Type B pancreatic cell (in vitro differentiated cells): ENCODE measurements around the gene LIMK2. TPM values are rescaled to one million over a fixed set of nuclear protein-coding genes. Genes with fewer than 3 reads are reported as not detected.

Experiments
- DNase-seq: peaks from one replicate; pipeline ENCODE4 v3.0.0; 2021; ENCODE audit warnings: mixed read lengths; ENCODE audit not compliant: unreplicated experiment; ENCODE audit errors: extremely low spot score
- H3K27ac Mint-ChIP-seq: 2 replicates; pipeline ENCODE4 v1.8.0; 2021; ENCODE audit warnings: mild to moderate bottlenecking, mixed read lengths
- H3K27me3 Mint-ChIP-seq: 2 replicates; pipeline ENCODE4 v1.8.0; 2021; ENCODE audit warnings: mixed read lengths
- H3K36me3 Mint-ChIP-seq: 2 replicates; pipeline ENCODE4 v1.8.0; 2021; ENCODE audit warnings: mixed read lengths
- H3K4me1 Mint-ChIP-seq: one replicate; pipeline ENCODE4 v1.8.0; 2021; ENCODE audit warnings: mixed read lengths; ENCODE audit not compliant: unreplicated experiment
- H3K4me3 Mint-ChIP-seq: 2 replicates; pipeline ENCODE4 v1.8.0; 2021; ENCODE audit warnings: mild to moderate bottlenecking, mixed read lengths
- H3K9me3 Mint-ChIP-seq: 2 replicates; pipeline ENCODE4 v1.8.0; 2021; ENCODE audit warnings: mixed read lengths
- total RNA-seq: library from RNA; stranded (reverse); gene quantifications from 2 replicates; pipeline ENCODE4 v1.2.1, GENCODE V29; 2021; ENCODE audit warnings: low replicate concordance
- TF ChIP-seq, protein P1 (sequence below): fragments of 200-600 bp; sonication (generic); conservative IDR thresholded peaks from 2 replicates; pipeline ENCODE4 v1.5.0; 2021; ENCODE audit warnings: antibody characterized with exemption, mild to moderate bottlenecking

Gene LIMK2
- total RNA-seq, 1 donor from 2014 or later, result 46.6 TPM

DNA sequence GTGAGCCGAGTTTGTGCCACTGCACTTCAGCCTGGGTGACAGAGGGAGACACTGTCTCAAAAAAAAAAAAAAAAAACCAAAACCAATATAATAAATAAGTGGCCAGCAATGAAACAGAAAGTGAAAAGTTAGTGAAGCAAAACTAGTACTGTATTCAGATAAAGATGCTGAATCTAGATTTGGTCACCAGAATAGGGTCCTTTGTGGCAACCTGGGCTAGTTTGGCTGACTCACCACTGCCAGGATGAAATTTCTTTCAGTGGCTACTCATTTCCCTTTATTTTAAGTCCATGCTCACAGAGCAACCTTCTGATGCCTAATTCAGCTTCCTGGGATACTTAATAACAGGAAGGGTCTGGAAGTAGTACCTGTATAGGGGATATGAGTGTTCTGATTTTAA, 26.0 kb downstream of the LIMK2 start:
- H3K4me1 Mint-ChIP-seq, result peaks cover 6% of the 10 kb centered on the region
- H3K27ac Mint-ChIP-seq, result no peak overlapping the region
- H3K4me3 Mint-ChIP-seq, result no peak overlapping the region
- no peak for DNase-seq
- no peaks in the 10 kb centered on the region for H3K27me3 Mint-ChIP-seq
- TF ChIP-seq, protein P1, sequence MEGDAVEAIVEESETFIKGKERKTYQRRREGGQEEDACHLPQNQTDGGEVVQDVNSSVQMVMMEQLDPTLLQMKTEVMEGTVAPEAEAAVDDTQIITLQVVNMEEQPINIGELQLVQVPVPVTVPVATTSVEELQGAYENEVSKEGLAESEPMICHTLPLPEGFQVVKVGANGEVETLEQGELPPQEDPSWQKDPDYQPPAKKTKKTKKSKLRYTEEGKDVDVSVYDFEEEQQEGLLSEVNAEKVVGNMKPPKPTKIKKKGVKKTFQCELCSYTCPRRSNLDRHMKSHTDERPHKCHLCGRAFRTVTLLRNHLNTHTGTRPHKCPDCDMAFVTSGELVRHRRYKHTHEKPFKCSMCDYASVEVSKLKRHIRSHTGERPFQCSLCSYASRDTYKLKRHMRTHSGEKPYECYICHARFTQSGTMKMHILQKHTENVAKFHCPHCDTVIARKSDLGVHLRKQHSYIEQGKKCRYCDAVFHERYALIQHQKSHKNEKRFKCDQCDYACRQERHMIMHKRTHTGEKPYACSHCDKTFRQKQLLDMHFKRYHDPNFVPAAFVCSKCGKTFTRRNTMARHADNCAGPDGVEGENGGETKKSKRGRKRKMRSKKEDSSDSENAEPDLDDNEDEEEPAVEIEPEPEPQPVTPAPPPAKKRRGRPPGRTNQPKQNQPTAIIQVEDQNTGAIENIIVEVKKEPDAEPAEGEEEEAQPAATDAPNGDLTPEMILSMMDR, result no peak
- H3K36me3 Mint-ChIP-seq, result peaks cover 4% of the 10 kb centered on the region
- no peaks in the 10 kb centered on the region for H3K9me3 Mint-ChIP-seq

DNA sequence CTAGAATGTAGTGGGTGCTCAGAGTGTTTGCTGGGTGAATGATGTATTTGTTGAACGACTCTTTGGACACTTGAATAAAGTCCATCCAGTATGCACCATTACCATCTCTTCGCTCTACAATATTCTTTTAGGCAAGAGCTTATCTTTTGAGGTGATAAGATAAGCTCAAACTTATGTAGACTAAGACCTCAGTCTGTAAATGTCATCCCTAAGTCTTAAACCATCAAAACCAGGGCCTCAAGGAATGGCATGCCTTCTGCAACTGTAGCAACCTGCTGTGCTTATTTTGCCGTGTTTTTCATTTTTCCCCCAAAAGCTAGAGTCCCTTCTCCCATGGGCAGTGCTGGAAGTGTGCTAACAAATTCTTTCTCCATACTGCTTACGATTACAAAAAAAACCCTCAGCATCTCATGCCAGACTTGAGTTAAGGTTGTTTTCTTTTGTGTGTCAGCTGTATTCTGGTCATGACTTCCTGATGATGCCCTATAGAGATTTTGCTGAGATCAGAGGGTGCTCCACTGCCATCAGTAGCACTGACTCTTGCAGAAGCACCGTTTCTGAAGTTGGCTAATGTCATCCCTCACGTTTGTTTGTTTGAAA, 27.8 kb downstream of the LIMK2 start:
- DNase-seq, result no peak
- H3K27me3 Mint-ChIP-seq, result no peaks in the 10 kb centered on the region
- H3K27ac Mint-ChIP-seq, result no peak overlapping the region
- peaks cover 4% of the 10 kb centered on the region for H3K36me3 Mint-ChIP-seq
- peaks cover 21% of the 10 kb centered on the region for H3K4me1 Mint-ChIP-seq
- H3K4me3 Mint-ChIP-seq, result no peak overlapping the region
- H3K9me3 Mint-ChIP-seq, result no peaks in the 10 kb centered on the region
- TF ChIP-seq, protein P1, result no peak

DNA sequence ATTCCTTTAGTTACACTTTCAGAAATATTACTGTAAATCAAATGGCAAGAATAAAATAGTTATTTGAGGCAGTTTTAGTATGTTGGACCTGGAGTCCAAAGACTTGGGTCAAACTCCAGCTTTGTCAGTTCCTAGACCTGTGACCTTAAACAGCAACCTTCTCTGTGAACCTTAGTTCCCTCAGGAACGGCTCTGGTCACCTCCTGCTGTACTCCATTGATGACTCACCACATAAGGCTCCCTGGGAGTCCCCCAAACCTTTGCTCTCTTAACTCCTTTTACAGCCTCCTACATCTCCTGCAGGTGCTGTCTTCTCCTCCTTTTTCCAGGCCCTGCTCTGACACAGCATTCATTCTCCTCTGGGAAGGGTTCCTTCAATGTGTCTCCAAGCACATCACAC, 29.1 kb downstream of the LIMK2 start:
- Mint-ChIP-seq H3K9me3 (no peaks in the 10 kb centered on the region), H3K4me3 (no peak overlapping the region), H3K27me3 (no peaks in the 10 kb centered on the region), H3K36me3 (peaks cover 4% of the 10 kb centered on the region), H3K4me1 (peaks cover 24% of the 10 kb centered on the region), H3K27ac (no peak overlapping the region)
- TF ChIP-seq, protein P1, result no peak
- no peak for DNase-seq

DNA sequence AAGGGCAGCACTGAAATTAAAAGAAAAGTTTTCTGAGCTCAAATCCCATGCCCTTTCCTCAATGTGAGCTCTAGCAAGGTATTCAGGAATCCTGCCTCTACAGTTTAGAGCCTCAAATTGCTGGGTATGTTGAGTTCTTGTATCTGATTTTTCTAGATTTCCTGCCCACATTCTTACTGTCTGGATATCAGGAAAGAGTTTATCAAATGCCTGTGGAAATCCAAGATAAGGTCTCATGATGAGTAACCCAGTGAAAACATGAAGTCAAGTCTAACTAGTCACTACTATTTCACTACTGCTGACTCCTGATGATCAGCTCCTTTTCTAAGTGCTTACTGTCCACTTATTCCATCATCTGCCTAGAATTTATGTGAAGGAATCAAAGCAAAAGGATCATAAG, 29.8 kb downstream of the LIMK2 start:
- TF ChIP-seq, protein P1, result no peak
- H3K36me3 Mint-ChIP-seq, result peaks cover 4% of the 10 kb centered on the region
- H3K27me3 Mint-ChIP-seq, result no peaks in the 10 kb centered on the region
- no peaks in the 10 kb centered on the region for H3K9me3 Mint-ChIP-seq
- no peak overlapping the region for H3K27ac Mint-ChIP-seq
- DNase-seq, result no peak
- H3K4me3 Mint-ChIP-seq, result no peak overlapping the region
- peaks cover 24% of the 10 kb centered on the region for H3K4me1 Mint-ChIP-seq

DNA sequence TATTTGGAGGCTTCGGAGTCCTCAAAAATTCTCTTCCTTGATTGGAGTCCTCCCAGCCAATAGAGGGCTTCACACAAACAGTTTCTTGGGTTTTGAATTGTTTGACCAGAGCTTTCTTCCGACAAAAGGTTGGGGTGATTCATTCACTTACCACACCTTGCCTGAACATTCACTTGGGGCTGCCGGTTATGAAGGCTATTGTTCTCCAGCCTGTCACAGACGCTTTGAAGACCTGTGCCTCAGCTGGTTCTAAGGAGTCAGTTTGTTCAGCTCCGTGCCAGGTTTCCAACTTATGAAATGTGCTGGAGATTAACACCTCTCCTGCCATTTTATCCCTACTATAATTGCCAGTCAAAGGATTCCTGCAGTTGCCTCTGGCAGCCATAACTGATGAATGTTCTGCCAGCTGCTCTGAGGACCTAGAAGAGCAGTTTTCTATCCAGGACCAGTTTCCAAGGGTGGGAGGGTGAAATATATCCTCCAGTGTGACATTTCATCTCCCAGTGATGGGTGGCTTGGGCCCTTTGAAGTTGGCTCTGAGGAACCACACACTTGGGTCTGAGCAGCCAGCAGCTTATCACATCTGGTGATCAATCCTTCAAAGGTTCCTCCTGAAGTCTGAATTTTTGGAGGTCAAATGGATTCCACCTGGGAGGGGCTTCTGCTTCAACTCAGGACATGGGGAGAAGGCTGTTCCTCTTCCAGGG, 31.4 kb downstream of the LIMK2 start:
- Mint-ChIP-seq H3K27me3 (no peaks in the 10 kb centered on the region), H3K9me3 (no peaks in the 10 kb centered on the region), H3K36me3 (peaks cover 4% of the 10 kb centered on the region), H3K27ac (peak overlapping the region; percentile 80), H3K4me3 (peak overlapping the region; percentile 36), H3K4me1 (peaks cover 32% of the 10 kb centered on the region)
- DNase-seq, result no peak
- TF ChIP-seq, protein P1, result no peak
